ENCODE data around the gene SUSD1. TPM values are rescaled to one million over a fixed set of nuclear protein-coding genes. Genes with fewer than 3 reads are reported as not detected.

The SUSD1 gene
- total RNA-seq, 1 donor from 2014 or later, result 13.0 TPM

DNA sequence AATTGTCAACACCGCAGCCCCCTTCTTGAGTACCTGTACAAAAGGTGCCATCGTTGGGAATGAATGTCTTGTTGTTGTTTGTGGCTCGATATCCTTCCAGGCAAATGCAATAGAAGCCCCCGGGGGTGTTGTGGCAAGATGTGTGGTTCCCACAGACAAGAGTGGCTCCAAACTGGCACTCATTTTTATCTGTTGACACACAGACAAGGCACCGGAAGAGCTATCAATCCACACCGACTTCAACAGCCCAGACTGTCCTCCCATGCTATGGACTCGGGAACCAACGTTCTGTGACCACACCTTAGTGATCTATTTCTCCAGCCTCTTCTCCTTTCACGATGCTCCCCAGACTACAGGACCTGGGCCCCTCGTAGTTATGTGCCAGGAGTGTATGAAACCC, 25.9 kb downstream of the SUSD1 start:
- H3K9me3 ChIP-seq, result no peaks in the 10 kb centered on the region
- intact Hi-C loops (cut with DNase I), result no loop called here

GRCh38 chr9:112145886-112146285, 29.2 kb downstream of the SUSD1 start:
- Histone ChIP-seq H3K27ac (no peak overlapping the region), H3K36me3 (peaks cover 0 to 2% of the 10 kb centered on the region in 2 donors), H3K4me1 (no peaks in the 10 kb centered on the region), H3K4me3 (no peak overlapping the region), H3K27me3 (no peaks in the 10 kb centered on the region), H3K9me3 (no peaks in the 10 kb centered on the region)
- no peak for DNase-seq (ENCODE audit: low spot score in 2 of 2)
- no peak for TF ChIP-seq CTCF (IDR thresholded peaks at IDR 0.05)
- intact Hi-C loops (cut with DNase I), result no loop called here

More for the DNA sequence above, 25.9 kb downstream of the SUSD1 start:
- peaks cover 0 to 2% of the 10 kb centered on the region in 2 donors for H3K36me3 ChIP-seq
- no peak overlapping the region for H3K4me3 ChIP-seq
- H3K4me1 ChIP-seq, result no peaks in the 10 kb centered on the region
- no peaks in the 10 kb centered on the region for H3K27me3 ChIP-seq
- DNase-seq (ENCODE audit: low spot score in 2 of 2), result no peak
- H3K27ac ChIP-seq, result no peak overlapping the region
- TF ChIP-seq CTCF (IDR thresholded peaks at IDR 0.05), result no peak

DNA sequence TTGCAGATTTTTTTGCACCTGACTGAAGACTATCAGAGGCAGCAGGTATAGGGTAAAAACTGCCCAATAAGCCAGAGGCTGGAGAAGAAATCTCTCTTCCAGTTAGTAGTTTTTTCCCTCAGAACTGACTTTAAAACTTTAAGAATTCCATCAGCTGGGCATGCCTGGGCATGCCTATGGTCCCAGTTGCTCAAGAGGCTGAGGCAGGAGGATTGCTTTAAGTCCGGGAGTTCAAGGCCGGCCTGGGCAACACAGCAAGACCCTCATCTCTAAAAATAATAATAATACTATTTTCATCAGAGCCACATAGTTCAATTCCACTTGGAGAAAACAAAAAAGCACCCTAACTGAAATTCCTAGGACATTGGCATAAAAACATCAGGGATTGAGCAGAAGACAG, 30.3 kb downstream of the SUSD1 start:
- no peak overlapping the region for H3K4me3 ChIP-seq
- DNase-seq (ENCODE audit: low spot score in 2 of 2), result no peak
- H3K36me3 ChIP-seq, result no peaks in the 10 kb centered on the region
- intact Hi-C loops (cut with DNase I), result no loop called here
- no peak for TF ChIP-seq CTCF (IDR thresholded peaks at IDR 0.05)
- H3K4me1 ChIP-seq, result no peaks in the 10 kb centered on the region
- no peaks in the 10 kb centered on the region for H3K27me3 ChIP-seq
- no peak overlapping the region for H3K27ac ChIP-seq
- no peaks in the 10 kb centered on the region for H3K9me3 ChIP-seq

DNA sequence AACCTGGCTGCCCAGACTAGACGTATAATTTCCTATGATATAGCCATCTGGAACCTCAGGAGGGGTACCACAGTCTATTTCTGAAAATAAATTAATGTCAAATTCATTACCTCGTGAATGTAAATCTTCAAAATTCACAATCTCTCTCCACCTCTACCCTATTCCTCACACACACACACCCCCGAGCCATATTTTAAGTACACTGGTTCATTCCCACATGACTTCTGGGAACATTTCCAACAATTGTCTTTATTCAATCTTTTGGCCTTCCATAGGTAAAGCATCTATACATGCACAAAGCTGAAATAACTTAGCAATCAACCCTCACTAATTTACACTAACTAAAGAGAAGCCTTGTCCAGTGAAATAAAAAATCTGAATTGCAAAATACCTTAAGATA, 32.7 kb downstream of the SUSD1 start:
- H3K27me3 ChIP-seq, result no peaks in the 10 kb centered on the region
- no peak overlapping the region for H3K27ac ChIP-seq
- no peak overlapping the region for H3K4me3 ChIP-seq
- intact Hi-C loops (cut with DNase I), result no loop called here
- no peaks in the 10 kb centered on the region for H3K36me3 ChIP-seq
- no peak for TF ChIP-seq CTCF (IDR thresholded peaks at IDR 0.05)
- no peaks in the 10 kb centered on the region for H3K4me1 ChIP-seq
- H3K9me3 ChIP-seq, result no peaks in the 10 kb centered on the region
- DNase-seq (ENCODE audit: low spot score in 2 of 2), result no peak

DNA sequence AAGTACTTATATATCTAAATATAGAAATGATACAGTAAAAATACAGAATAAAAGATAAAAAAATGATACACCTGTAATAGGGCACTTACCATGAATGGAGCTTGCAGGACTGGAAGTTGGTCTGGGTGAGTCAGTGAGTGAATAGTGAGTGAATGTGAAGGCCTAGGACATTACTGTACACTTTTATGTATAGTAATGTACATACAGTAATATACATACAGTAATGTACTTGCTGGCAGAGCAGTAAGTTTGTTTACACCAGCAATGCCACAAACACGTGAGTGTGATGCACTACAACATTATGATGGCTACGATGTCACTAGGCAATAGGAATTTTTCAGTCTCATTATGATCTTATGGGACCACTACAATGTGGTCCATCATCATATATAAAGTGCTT, 34.2 kb downstream of the SUSD1 start:
- Histone ChIP-seq H3K9me3 (no peaks in the 10 kb centered on the region), H3K4me3 (no peak overlapping the region), H3K4me1 (no peaks in the 10 kb centered on the region), H3K27me3 (no peaks in the 10 kb centered on the region), H3K36me3 (no peaks in the 10 kb centered on the region), H3K27ac (no peak overlapping the region)
- intact Hi-C loops (cut with DNase I), result no loop called here
- no peak for TF ChIP-seq CTCF (IDR thresholded peaks at IDR 0.05)
- no peak for DNase-seq (ENCODE audit: low spot score in 2 of 2)

DNA sequence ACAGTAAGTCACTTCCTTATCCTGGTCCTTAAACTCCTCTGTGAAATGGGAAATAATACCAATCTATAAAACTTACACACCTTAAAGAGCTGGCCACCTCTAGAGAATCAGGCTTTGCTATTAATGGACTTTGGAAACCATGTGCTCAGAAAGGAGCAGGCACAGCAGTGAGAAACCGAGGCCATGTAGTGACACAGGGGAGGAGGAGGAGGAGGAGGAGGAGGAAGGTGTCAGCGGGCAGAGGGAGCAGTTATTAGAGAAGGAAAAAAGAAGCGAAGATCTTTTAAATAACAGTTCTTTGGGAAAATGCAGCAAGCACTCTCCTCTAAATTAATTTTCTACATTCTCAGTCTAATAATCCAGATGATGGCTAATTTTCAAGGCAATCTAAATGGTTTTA, 38.0 kb downstream of the SUSD1 start:
- no peaks in the 10 kb centered on the region for H3K27me3 ChIP-seq
- no peak overlapping the region for H3K27ac ChIP-seq
- no peak overlapping the region for H3K4me3 ChIP-seq
- intact Hi-C loops (cut with DNase I), result no loop called here
- no peak for TF ChIP-seq CTCF (IDR thresholded peaks at IDR 0.05)
- no peaks in the 10 kb centered on the region for H3K36me3 ChIP-seq
- H3K4me1 ChIP-seq, result no peaks in the 10 kb centered on the region
- peaks cover 0 to 4% of the 10 kb centered on the region in 2 donors for H3K9me3 ChIP-seq
- no peak for DNase-seq (ENCODE audit: low spot score in 2 of 2)

Measured in ascending aorta (tissue), 2 donors.